Measurements from ENCODE around the gene IL20RA. TPM values are rescaled to one million over a fixed set of nuclear protein-coding genes. Genes with fewer than 3 reads are reported as not detected.
"Not testable (repeated sequence)": the region's sequence is repeated elsewhere in the genome, so short reads cannot be mapped to it uniquely, and the experiment has no call there.

The IL20RA gene
- polyA plus RNA-seq, 1 experiment = not detected

GRCh38 chr6:136977075-136977474 is 67.7 kb downstream of the IL20RA start:
- ChIA-PET CTCF (no interaction called here), POLR2A (no interaction called here)
- no peaks in the 10 kb centered on the region for H3K9me3 ChIP-seq (ENCODE audit: control insufficient read depth, insufficient read depth, low read length)
- TF ChIP-seq, protein P1, sequence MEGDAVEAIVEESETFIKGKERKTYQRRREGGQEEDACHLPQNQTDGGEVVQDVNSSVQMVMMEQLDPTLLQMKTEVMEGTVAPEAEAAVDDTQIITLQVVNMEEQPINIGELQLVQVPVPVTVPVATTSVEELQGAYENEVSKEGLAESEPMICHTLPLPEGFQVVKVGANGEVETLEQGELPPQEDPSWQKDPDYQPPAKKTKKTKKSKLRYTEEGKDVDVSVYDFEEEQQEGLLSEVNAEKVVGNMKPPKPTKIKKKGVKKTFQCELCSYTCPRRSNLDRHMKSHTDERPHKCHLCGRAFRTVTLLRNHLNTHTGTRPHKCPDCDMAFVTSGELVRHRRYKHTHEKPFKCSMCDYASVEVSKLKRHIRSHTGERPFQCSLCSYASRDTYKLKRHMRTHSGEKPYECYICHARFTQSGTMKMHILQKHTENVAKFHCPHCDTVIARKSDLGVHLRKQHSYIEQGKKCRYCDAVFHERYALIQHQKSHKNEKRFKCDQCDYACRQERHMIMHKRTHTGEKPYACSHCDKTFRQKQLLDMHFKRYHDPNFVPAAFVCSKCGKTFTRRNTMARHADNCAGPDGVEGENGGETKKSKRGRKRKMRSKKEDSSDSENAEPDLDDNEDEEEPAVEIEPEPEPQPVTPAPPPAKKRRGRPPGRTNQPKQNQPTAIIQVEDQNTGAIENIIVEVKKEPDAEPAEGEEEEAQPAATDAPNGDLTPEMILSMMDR (IDR thresholded peaks at IDR 0.05; ENCODE audit: low read depth, low read length) = no peak
- no peak overlapping the region for H3K27ac ChIP-seq (ENCODE audit: low read depth, low read length)
- DNase-seq (ENCODE audit: low read depth, low spot score) = no peak
- H3K4me3 ChIP-seq (ENCODE audit: low read depth, low read length) = no peak overlapping the region
- H3K27me3 ChIP-seq (ENCODE audit: control insufficient read depth, insufficient read depth, low read length) = peaks cover 7% of the 10 kb centered on the region

DNA sequence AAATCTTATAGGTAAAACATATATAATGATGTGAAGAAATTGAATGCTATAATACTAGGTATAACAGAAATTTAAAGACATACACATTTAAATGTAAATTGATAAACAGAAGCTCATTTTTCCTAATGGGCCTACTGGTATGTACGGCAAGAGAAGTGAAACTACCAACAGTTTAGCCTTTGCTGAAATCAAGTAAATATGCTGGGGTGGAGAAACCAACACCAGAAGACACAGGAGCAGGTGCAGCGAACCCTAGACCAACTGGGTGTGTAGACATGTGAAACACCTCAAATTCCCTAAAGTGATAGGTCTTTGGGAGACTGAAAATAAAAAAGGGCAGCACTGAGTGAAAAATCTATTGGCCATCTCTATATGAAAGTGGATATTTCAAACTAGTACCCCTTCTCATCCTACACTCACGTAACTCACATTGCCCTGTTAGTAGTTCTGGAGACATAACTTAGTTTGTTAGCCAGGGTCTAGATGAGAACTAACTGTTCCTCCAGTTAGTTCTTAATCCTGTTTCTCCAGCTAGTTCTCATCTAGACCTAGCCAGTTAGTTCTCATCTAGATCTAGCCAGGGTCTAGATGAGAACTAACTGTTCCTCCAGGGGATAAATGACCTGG is 69.6 kb downstream of the IL20RA start:
- ChIA-PET CTCF (no interaction called here), POLR2A (no interaction called here)
- Histone ChIP-seq H3K27me3 (ENCODE audit: control insufficient read depth, insufficient read depth, low read length) (peaks cover 7% of the 10 kb centered on the region), H3K27ac (ENCODE audit: low read depth, low read length) (no peak overlapping the region), H3K4me3 (ENCODE audit: low read depth, low read length) (no peak overlapping the region), H3K9me3 (ENCODE audit: control insufficient read depth, insufficient read depth, low read length) (no peaks in the 10 kb centered on the region)
- TF ChIP-seq, protein P1 (IDR thresholded peaks at IDR 0.05; ENCODE audit: low read depth, low read length) = no peak
- no peak for DNase-seq (ENCODE audit: low read depth, low spot score)

- CTCF ChIA-PET; H3K9me3 ChIP-seq (ENCODE audit: control insufficient read depth, insufficient read depth, low read length); H3K4me3 ChIP-seq (ENCODE audit: low read depth, low read length); POLR2A ChIA-PET; H3K27me3 ChIP-seq (ENCODE audit: control insufficient read depth, insufficient read depth, low read length); H3K27ac ChIP-seq (ENCODE audit: low read depth, low read length); DNase-seq (ENCODE audit: low read depth, low spot score): not testable (repeated sequence)
Measured at GRCh38 chr6:136973781-136974180, 71.0 kb downstream of the IL20RA start.

DNA sequence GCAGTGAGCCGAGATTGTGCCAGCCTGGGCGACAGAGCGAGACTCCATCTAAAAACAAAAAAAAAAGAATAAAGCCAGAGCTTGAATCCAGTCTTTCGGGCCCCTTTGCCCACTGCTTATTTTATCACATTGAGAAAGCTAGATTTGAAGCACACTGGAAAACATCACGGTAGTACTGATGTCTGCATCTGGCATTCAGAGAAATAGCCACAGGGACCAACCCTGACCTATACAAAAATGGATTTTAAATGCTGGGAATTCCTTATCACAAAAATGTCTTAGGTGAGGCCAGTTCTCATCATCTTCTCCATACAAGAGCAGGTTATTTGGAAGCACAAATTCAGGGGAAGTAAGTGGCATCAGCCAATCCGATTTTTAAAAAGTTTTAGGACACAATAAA is 73.2 kb downstream of the IL20RA start:
- ChIA-PET CTCF (interaction anchor here (0.7 kb wide), 1 partner anchor 27 kb away, joined by 3 read pairs; no protein-coding TSS in a partner anchor), POLR2A (no interaction called here)

GRCh38 chr6:136969930-136970329 is 74.8 kb downstream of the IL20RA start:
- POLR2A ChIA-PET = no interaction called here

More for the DNA sequence above, 73.2 kb downstream of the IL20RA start:
- TF ChIP-seq, protein P1 (IDR thresholded peaks at IDR 0.05; ENCODE audit: low read depth, low read length) = no peak
- no peak overlapping the region for H3K27ac ChIP-seq (ENCODE audit: low read depth, low read length)
- no peak for DNase-seq (ENCODE audit: low read depth, low spot score)
- peaks cover 7% of the 10 kb centered on the region for H3K27me3 ChIP-seq (ENCODE audit: control insufficient read depth, insufficient read depth, low read length)
- no peak overlapping the region for H3K4me3 ChIP-seq (ENCODE audit: low read depth, low read length)
- H3K9me3 ChIP-seq (ENCODE audit: control insufficient read depth, insufficient read depth, low read length) = no peaks in the 10 kb centered on the region

More at GRCh38 chr6:136969930-136970329, 74.8 kb downstream of the IL20RA start:
- TF ChIP-seq, protein P1 (IDR thresholded peaks at IDR 0.05; ENCODE audit: low read depth, low read length) = no peak
- H3K4me3 ChIP-seq (ENCODE audit: low read depth, low read length) = no peak overlapping the region
- H3K27ac ChIP-seq (ENCODE audit: low read depth, low read length) = no peak overlapping the region
- peaks cover 7% of the 10 kb centered on the region for H3K27me3 ChIP-seq (ENCODE audit: control insufficient read depth, insufficient read depth, low read length)
- CTCF ChIA-PET = no interaction called here
- DNase-seq (ENCODE audit: low read depth, low spot score) = no peak
- no peaks in the 10 kb centered on the region for H3K9me3 ChIP-seq (ENCODE audit: control insufficient read depth, insufficient read depth, low read length)
